Iris pigment epithelial cell (primary cell): ENCODE measurements around the gene MEAK7.

Experiments used
- DNase-seq: peaks from one replicate; pipeline ENCODE4 v3.0.0-alpha.2; 2011; ENCODE audit warnings: low read depth

The MEAK7 gene

DNA sequence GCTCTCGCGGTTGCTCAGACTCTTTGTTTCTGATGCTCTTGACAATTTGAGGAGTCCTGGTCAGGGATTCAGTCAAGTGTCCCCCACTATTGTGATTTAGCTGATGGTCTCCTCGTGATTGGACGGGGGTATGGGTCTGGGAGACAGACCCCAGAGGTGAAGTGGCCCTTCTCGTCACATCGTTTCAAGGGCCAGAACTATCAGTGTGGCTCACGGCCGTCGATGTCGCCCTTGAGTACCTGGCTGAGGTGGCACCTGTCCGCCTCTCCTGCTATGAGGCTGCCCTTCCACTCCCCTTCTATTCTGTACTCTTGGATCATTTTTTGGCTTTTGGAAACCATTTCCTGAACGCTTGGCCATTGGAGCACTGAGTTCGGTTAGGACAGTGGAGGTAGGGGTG, 7.4 kb upstream of the MEAK7 start:
- DNase-seq: no peak

DNA sequence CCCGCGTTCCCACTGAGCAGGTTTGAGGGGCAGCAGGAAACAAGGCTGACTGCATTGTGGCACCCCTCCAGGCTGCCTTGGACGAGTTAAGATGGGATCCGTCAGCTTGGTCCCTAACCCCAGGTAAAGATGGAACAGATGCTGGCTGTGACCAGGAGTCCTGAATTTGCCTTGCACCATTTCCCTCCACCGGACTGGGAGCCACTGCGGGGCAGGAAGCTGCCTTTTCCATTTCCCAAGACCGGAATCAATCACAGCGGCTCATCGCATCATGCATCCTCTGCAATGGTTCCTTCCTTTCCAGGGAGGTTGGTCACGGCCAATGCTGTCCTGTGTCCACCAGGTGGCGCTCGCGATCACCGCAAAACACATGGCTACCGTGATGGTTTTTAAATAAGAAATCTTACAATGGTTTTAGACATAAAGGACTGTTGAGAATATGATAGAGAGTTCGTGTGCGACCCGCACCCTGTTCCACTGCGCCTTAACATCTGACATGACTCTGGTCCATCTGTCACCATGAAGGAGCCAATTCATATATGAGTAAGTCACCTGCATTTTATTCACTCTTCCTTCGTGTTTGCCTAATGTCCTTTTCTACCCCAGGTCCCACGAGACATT, 6.8 kb upstream of the MEAK7 start:
- DNase-seq: peak; percentile 83

DNA sequence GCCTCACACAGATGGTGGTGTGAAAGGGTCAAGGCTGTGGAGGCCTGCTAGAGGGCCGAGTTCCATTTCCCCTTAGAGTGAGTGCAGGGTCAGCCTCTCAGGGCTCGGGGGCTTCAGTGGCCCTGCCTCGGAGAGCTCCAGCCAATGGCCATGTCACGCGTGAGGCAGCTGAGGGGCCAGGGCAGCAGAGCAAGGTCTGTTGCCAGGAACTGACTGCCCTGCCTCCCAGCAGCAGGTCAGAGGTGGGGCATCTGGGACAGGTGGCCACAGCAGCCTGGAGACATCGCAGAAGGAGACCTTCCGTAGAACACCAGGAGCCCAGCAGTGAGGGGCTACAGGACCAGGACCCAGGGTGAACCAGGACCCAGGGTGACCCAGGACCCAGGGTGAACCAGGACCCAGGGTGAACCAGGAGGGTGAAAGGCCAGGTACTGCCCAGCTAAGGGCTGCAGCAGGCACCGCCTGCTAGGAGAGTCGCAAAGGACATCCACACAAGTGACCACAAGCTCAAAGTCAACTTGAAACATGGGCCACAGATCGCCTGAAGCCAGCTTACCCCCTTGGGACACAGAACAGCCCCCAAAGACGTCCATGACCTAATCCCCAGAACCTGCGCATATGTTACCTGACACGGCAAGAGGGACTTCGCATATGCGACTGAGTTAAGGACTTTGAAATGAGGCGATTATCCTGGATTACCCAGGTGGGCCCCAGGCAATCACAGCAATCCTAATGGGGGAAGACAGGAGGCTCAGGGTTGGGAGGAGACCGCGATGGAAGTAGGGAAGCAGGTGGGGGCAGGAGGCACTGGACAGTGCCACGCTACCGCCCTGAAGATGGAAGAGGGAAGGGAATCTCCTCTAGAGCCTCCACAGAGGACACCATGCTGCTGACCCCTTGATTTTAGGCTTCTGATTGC, 4.8 kb upstream of the MEAK7 start:
- DNase-seq: no peak

DNA sequence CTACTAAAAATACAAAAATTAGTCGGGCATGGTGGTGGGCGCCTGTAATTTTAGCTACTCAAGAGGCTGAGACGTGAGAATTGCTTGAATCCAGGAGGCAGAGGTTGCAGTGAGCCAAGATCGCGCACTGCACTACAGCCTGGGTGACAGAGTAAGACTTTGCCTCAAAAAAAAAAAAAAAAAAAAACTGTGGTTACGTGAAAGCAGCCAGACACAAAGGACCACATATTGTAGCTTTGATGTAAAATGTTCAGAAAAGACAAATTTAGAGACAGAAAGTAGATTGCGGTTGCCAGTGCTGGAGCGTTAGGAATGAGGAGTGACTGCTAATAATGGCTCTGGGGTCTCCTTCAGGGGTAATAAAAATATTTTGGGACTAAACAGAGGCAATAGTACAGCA, 4.0 kb upstream of the MEAK7 start:
- no peak for DNase-seq

DNA sequence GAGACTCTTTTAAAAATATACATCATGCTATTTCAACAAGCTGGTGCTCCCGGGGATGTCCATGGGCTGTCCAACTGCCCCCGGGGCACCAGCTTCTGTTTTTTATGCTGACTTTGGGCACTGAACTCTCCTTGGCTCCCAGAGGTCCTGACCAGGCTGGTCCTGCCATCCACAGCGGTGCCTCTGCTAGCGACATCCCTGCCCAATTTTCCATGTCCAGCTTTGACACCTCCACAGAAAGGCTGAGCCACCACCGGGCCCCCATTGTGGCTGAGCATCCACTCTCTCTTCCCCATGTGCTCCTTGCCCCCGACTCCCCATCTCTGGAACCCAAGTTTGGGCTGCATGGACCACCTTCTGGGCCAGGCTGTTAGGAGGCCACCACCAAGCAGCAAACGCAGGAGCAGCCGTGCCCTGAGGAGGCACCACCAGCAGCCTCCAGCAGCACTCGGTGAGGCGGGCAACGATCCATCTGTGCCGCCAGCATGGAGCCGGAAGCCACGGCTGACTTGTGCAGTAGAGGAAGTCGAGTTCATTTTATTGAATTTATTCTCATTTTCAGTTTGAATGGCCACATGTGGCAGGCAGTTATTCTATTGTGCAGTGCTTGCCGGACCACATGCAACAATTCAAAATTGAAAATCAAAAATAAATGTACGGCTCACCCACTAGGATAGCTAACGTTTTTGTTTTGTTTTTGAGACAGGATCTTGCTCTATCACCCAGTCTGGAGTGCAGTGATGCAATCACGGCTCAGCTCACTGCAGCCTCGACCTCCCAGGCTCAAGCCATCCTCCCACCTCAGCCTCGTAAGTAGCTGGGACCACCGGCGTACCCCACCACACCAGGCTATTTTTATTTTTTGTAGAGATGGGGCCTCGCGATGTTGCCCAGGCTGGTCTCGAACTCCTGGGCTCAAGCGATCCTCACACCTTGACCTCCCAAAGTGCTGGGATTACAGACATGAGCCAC, 2.8 kb upstream of the MEAK7 start:
- DNase-seq: no peak

DNA sequence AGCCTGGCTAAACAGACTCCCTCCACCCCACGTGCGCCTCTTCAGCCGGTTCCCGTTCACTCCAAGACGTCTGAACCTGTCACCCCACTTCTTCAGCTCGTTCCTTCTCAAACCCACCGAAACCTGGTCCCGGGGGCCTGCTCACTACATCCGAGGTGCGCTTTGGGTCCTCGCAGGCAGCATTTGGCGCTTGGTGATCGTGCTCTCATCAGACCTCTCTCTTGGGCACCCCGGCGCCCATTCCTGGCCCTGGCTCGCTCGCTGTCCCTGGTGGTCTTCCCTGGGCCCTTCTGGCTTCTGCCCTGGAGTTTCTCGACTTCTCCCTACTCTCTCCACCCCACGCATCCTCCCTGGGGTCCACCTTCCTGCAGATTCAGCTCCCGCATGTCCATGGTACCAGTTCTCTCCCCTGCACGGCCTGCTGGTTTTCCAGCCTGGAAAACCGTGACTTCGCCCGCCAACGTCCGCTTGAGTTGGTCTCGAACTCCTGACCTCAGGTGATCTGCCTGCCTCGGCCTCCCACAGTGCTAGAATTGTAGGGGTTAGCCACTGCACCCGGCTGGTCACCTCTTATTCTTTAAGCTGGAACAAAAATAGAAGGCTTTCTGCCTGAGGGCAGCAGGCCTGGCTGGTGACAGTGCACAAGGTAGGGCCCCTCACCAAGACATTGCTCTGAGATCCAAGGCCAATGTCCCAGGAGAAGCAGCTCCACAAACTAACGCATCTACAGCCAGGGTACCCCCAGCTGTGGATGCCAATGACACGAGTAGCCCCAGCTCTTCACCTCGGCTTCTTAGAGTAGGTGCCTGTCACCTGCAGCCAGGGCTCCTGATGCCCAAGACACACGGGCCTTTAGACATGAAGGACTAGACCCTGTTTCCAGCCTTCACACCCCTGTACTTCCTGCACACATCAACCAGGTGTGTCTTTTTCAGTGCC, 1.1 kb upstream of the MEAK7 start:
- no peak for DNase-seq

DNA sequence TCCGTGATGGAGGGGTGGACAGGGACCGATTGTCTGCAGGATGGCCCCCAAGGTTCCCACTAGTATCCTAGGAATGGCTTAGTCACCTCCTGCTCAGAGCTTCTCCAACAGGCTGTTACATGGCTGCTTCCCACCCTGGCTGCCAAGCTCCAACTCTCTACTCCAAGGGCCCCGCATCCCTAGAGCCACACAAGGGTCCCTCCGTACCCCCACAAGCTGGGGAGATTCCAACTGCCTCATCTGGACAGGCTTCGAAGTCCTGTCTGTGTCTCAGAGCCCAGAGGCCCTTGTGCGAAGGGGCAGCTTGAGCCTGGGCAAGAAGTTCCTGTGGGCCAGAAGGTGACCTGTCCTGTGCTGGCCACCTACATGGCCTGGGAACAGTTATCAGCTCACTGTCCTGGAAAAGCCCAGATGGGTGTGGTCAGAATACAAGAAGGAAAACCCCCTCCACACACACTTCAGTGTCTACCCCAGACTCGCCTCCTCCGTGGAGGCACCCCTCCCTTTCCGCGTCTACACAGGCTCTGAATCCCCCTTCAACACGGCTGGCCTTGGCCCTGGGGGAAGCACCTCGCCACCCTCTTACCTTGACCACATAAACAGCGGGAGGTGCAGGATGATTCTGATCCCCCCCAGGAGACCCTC, 586 bp downstream of the MEAK7 start:
- peak; percentile 20 for DNase-seq

DNA sequence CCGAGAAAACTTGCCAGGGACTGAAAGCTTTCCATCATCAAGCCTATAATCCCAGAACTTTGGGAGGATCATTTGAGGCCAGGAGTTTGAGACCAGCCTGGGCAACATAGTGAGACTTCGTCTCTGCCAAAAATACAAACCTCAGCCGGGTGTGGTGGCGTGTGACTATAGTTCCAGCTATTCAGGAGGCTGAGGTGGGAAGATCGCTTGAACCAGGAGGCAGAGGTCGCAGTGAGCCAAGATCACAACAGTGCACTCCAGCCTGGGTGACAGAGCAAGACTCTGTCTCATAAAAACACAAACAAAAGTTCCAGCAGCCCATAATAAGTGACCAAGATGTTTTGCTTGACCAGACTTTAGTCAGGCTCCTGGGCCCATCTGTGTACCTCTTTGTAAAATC, 1.9 kb downstream of the MEAK7 start:
- DNase-seq: no peak

DNA sequence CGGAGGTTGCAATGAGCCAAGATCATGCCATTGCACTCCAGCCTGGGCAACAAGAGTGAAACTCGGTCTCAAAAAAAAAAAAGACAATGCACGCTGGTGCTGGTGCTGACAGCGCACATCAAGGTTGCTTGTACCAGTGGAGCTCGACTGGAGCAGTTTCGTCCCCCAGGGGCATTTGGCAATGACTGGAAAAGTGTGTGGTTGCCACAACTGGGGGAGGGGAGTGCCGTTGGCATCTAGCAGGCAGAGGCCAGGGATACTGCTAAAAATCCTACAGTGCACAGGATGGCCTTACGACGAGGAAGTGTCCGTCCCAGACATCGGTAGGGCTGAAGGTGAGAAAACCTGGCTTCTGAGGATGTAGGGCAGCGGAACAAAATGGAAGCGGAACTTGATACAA, 2.4 kb downstream of the MEAK7 start:
- no peak for DNase-seq

DNA sequence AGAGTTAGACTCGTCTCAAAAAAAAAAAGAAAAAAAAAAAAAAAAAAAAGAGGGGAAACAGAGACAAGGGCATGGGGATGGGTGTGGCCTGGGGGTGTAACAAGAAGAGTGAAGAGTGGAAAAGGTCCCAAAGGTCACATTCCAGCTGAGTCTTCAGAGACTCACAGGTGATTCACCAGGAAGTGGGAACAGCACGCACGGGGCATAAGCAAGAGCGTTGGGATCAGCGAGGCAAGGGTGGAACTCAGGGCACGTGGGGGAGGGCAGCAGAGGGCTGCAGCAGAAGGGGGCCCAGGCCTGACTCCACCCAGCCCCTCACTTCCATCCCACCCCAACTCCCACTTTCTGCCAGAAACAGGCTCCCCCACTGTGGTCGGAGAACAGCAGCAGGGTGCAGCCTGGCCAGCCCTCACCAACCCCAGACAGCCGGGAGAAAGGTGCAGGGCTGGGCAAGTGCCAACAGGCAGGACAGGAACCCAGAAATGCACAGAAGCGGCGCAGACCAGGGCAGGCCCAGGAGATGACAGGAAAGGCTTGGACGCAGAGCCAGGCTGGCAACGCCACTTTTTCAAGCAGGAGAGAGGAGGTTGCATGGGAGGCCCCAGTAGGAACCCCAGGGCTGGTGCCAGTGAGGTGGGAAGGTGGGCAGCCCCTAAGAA, 3.3 kb downstream of the MEAK7 start:
- peak; percentile 68 for DNase-seq

DNA sequence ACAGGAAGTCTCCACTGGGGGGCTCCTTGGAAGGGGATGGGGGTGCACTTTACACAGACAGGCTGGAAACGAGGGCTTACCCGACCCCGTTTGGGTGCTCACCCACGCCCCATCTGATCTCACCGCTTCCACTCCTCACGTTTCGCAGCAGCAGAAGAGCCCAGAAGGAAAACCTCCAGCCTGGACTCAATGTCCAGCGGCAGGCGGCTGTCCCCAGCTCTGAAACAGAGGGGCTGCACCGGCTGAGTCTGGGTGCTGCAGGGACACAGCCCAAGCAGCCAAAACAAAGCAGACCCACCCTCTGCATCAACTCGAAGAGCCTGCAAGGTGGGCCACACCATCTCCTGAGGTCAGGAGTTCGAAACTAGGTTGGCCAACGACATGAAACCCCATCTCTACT, 3.9 kb downstream of the MEAK7 start:
- DNase-seq: no peak

DNA sequence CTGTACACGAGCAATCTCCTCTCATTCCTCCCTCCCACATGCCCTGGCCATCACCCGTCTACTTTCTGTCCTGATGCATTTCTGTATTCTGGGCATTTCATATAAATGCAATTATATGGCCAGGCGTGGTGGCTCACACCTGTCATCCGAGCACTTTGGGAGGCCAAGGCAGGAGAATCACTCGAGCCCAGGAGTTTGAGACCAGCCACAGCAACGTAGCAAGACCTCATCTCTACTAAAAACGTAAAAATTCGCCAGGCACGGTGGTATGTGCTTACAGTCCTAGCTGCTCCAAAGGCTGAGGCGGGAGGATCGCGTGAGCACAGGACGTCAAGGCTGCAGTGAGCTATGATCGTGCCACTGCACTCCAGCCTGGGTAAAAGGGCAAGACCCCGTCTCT, 4.8 kb downstream of the MEAK7 start:
- no peak for DNase-seq

DNA sequence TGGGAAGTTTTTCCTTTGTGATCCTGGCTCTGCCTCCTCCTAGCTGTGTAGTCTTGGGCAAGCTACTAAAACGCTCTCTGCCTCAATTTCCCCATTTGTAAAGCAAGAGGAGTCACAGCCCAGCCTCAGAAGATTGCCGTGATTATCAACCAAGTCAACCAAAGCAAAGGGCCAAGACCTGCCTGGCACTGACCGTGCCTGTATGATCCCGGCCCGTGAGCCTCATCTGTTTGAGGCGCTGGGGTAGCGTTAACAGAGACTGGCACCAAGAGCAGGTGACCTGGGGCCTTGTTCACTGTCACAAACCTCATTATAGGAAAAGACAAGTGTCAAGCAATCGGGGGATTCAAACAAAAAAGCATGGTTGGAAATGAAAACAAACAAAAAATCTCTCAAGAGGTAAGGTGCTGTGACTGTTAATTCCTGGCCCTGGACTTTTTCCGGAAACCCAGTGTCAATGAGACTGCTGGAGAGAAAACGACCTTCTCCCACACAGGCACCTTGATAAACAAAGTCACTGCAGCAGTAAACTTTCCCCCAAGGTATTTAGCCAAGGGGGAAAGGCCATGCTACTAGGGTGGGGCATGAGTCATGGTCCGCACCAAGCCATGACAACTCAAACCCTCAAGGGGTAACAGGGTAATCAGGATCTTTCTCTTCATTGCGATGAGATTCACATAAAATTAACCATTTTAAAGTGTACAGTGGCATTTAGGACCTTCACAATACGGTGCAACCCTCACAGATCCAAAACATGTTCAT, 5.4 kb downstream of the MEAK7 start:
- no peak for DNase-seq

DNA sequence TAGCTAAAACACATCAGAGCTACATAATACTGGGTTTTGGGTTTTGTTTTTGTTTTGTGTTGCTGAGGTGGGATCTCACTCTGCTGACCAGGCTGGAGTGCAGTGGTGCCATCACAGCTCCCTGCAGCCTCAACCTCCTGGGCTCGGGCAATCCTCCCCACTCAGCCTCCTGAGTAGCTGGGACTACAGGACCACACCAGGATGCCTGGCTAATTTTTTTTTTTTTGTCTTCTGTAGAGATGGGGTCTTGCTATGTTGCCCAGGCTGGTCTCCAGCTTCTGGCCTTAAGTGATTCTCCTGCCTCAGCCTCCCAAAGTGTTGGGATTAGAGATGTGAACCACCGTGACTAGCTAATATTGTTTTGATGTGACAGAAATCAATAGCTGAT, 6.2 kb downstream of the MEAK7 start:
- no peak for DNase-seq

DNA sequence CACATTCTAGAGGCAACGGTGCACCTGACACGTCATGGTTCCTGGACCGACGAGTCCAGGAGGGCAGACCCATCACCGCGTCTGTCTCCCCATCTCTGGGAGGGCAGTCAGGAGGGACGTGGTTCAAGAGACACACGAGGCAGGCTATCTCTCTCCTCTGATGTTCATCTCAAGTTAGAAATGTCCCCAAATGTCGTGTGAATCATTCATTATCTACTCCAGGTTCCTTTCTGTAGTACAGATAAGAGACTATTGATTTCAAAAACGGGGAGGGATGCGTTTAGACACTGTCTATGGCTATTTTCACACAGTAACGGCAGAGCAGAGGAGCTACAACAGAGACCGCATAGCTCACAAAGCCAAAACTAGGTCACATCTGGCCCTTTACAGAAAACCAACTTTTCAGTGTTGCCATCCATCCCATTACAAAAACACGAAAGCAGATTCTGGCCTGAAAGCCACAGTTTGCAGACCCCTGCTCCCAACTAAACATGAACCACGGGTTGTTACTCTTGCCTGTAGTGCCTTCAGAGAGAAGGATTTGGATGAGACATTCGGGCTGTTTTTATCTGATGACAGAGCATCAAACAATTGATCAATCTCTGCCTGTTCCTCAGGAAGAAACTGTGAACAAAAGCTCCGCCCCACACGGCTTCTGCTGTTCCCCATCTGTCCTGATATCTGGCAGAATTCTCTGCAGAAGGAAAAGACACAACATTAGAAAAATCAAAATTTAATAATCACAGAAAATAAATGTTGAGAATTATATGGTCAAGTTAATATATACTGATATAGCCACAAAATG, 6.8 kb downstream of the MEAK7 start:
- DNase-seq: no peak

DNA sequence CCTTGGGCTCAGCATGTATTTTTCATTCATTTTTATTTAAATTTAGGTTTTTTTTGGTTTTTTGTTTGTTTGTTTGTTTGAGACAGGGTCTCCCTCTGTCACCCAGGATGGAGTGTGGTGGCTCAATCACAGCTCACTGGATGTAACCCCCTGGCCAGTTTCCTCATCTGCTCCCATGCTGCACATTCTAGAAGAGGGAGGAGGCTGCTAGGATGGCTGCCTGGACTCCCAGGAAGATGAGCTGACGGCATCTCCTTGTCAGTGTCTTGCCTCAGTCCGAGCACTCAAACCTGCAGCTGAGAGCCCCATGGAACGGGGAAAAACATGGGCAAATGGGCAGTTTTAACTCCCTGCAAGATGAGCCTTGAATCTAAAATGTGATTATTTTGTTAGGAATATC, 7.5 kb downstream of the MEAK7 start:
- no peak for DNase-seq

DNA sequence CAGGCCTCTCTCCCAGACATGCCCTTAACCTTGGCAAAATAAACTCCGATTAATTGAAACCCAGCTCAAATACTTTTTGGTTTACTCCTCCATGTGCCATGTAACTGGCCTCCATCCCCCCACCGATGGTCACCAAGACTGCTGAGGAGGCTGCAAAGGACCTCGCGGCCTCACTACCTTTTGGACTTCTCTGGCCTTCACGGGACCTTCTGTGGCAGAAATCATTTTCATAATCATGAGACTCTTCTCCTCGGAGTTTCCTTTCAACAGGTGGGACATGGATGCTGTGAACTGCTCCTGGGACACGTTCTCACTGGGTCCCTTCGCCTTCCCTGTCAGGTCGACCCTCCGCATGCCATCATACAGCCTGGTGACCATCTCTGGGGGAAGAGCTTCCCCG, 9.0 kb downstream of the MEAK7 start:
- DNase-seq: no peak

DNA sequence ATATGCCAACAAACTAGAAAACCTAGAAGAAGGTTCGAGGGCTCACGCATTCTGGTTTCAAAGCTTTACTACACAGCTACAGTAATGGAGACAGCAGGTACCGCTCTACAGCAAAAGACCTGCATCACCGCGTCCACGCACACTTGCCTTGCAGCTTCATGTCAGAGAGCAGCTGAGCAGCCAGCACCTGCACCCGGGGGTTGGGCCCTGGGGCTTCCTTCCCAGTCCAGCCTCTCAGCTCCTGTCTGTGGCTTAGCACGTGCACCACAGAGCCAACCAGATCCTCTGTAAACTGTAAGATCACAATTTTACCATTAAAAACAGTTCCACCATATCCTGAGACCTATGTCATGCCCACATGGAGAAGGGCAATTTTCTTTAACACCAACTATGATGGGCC, 15.3 kb downstream of the MEAK7 start:
- no peak for DNase-seq

DNA sequence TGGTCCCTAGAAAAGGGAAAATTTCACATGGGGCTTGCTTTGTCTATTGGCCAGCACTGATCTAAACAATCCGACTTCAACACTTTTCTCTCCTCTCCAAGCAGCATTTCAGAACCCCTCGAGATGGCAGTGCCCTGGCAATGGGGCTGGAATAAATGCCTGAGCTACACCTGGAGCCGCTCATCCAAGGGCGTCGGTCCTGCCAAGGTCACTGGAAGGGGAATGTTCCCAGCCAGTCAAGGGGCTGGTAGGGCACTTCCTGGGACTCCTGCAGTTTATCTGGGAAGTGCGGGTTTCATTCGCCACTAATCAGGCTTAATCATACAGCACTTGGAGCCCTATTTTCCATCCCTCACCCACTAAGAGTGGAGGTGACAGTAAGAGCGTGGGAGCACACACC, 17.1 kb downstream of the MEAK7 start:
- DNase-seq: no peak
